LNCAP (cell line): ENCODE measurements around the gene TESK1.

Source experiments
- CTCF ChIP-seq: fragments of 450-650 bp; IDR thresholded peaks from 2 replicates; pipeline ENCODE4 v1.5.1; 2017; ENCODE audit warnings: mild to moderate bottlenecking

TESK1 gene

GRCh38 chr9:35570709-35571504, 34.2 kb upstream of the TESK1 start:
- no peak for TF ChIP-seq CTCF

- no peak for TF ChIP-seq CTCF
Measured at GRCh38 chr9:35574578-35575122, 30.4 kb upstream of the TESK1 start.

- no peak for TF ChIP-seq CTCF
Measured at GRCh38 chr9:35575478-35575877, 29.6 kb upstream of the TESK1 start.

- TF ChIP-seq CTCF = no peak
Measured at GRCh38 chr9:35577486-35577885, 27.6 kb upstream of the TESK1 start.

- TF ChIP-seq CTCF = no peak
Measured at GRCh38 chr9:35579130-35579529, 25.9 kb upstream of the TESK1 start.

GRCh38 chr9:35593581-35593980, 11.5 kb upstream of the TESK1 start:
- TF ChIP-seq CTCF = no peak

GRCh38 chr9:35594471-35594870, 10.6 kb upstream of the TESK1 start:
- TF ChIP-seq CTCF = no peak
